Aorta (tissue), 5 donors: ENCODE data around the gene PMAIP1. TPM values are rescaled to one million over a fixed set of nuclear protein-coding genes. Genes with fewer than 3 reads are reported as not detected.

Experiments used
- ATAC-seq: fragments of 200-7000 bp; cut with Tn5 transposase; one replicate; pipeline ENCODE4 v1.9.1; 2022; ENCODE audit warnings: moderate library complexity; ENCODE audit not compliant: low FRiP score
- DNase-seq, 2 donors: peaks; one replicate each; pipeline ENCODE4 v3.0.0-alpha.2; 2020
- H3K27ac ChIP-seq, 2 donors: one replicate each; pipeline ENCODE4 v1.5.1; 2013; ENCODE audit warnings: low read length in 2 of 2, mild to moderate bottlenecking in 2 of 2, moderate library complexity in 2 of 2, control low read depth in 1 of 2, inconsistent platforms in 1 of 2, low read depth in 1 of 2
- H3K27me3 ChIP-seq, 2 donors: one replicate each; pipeline ENCODE4 v1.6.1; 2013; ENCODE audit warnings: control low read depth in 1 of 2, low read length in 1 of 2, mild to moderate bottlenecking in 1 of 2, moderate library complexity in 1 of 2; ENCODE audit not compliant: insufficient read depth in 2 of 2, control insufficient read depth in 1 of 2
- H3K36me3 ChIP-seq, 2 donors: one replicate each; pipeline ENCODE4 v1.6.1; 2013; ENCODE audit warnings: control low read depth in 1 of 2, low read length in 1 of 2, mild to moderate bottlenecking in 1 of 2; ENCODE audit not compliant: insufficient read depth in 2 of 2, control insufficient read depth in 1 of 2
- H3K4me1 ChIP-seq, 2 donors: one replicate each; pipeline ENCODE4 v1.6.1; 2013; ENCODE audit warnings: low read length in 2 of 2, control low read depth in 1 of 2, mild to moderate bottlenecking in 1 of 2, moderate library complexity in 1 of 2; ENCODE audit not compliant: insufficient read depth in 2 of 2, control insufficient read depth in 1 of 2
- H3K4me3 ChIP-seq, 2 donors: one replicate each; pipeline ENCODE4 v1.5.1; 2013; ENCODE audit warnings: low read length in 2 of 2, control low read depth in 1 of 2, mild to moderate bottlenecking in 1 of 2
- H3K9me3 ChIP-seq: one replicate; pipeline ENCODE4 v1.6.1; 2013; ENCODE audit warnings: mild to moderate bottlenecking, low read length; ENCODE audit not compliant: control insufficient read depth
- WGBS, 2 donors: extraction: QIAGEN DNeasy Blood & Tissue Kit; methylation state at CpG; one replicate each; pipeline ENCODE4 v1.1.7; 2013; 5-methylcytosine and 5-hydroxymethylcytosine counted together
- intact Hi-C, 2 donors: fragments of 100-400 bp; cut with DNase I; formaldehyde crosslinking; loops; one replicate each; pipeline versions ENCODE4 v1.14.2 to v1.15.0; 2022
- polyA plus RNA-seq, 2 donors: library from polyadenylated mRNA; stranded (reverse); fragments of 200-250 nt; gene quantifications; one replicate each; pipeline ENCODE4 v1.2.3, GENCODE V29; 2013
- total RNA-seq, 2 donors: library from RNA; stranded (reverse); fragmentation: NEBNext Ultra II Directional; extraction: Animal tissue kit (Norgen Biotek cat#: 25700); gene quantifications; one replicate each; pipeline ENCODE4 v1.2.1, GENCODE V29; 2021
- donor health status: healthy with polysubstance abuse.
- donor health status: Bipolar disorder and iron deficiency.
- donor health status: DM: no; HTN: no; CAD: no.
- donor health status: DM: no; HTN: no; CAD: no.
- donor health status: DM: yes; HTN: yes; CAD: no.

Gene PMAIP1
- total and polyA plus RNA-seq, 4 donors = 0.20 to 1.3 (median 0.62) TPM

- intact Hi-C loops = no loop called here
- Histone ChIP-seq H3K4me1 (no peaks in the 10 kb centered on the region), H3K27me3 (peaks cover 0 to 1% of the 10 kb centered on the region in 2 donors), H3K36me3 (no peaks in the 10 kb centered on the region), H3K9me3 (no peaks in the 10 kb centered on the region), H3K27ac (no peak overlapping the region), H3K4me3 (no peak overlapping the region)
- 47 to 52% methylated on average over 5 of the region's 5 CpGs for WGBS, 2 donors
- no peak for DNase-seq
- ATAC-seq = no peak
Measured at GRCh38 chr18:59907172-59907571, 7.4 kb downstream of the PMAIP1 start.

GRCh38 chr18:59907660-59908059 lies 7.9 kb downstream of the PMAIP1 start:
- Histone ChIP-seq H3K4me1 (no peaks in the 10 kb centered on the region), H3K27me3 (peaks cover 0 to 1% of the 10 kb centered on the region in 2 donors), H3K36me3 (no peaks in the 10 kb centered on the region), H3K27ac (no peak overlapping the region), H3K4me3 (no peak overlapping the region), H3K9me3 (no peaks in the 10 kb centered on the region)
- WGBS, 2 donors = 87 to 88% methylated on average over 4 of the region's 4 CpGs
- no peak for DNase-seq
- ATAC-seq = no peak
- intact Hi-C loops = no loop called here

GRCh38 chr18:59908799-59909198 lies 9.0 kb downstream of the PMAIP1 start:
- Histone ChIP-seq H3K4me3 (no peak overlapping the region), H3K9me3 (peaks cover 2% of the 10 kb centered on the region), H3K36me3 (no peaks in the 10 kb centered on the region), H3K4me1 (no peaks in the 10 kb centered on the region), H3K27ac (no peak overlapping the region), H3K27me3 (no peaks in the 10 kb centered on the region)
- intact Hi-C loops = no loop called here
- DNase-seq (no peak), ATAC-seq (no peak)
- WGBS, 2 donors = 34 to 40% methylated on average over 7 of the region's 7 CpGs

GRCh38 chr18:59909289-59910036 lies 9.7 kb downstream of the PMAIP1 start:
- intact Hi-C loops = no loop called here
- no peak overlapping the region for H3K27ac ChIP-seq
- H3K9me3 ChIP-seq = peaks cover 2% of the 10 kb centered on the region
- no peaks in the 10 kb centered on the region for H3K36me3 ChIP-seq
- DNase-seq (no peak), ATAC-seq (no peak)
- H3K27me3 ChIP-seq = no peaks in the 10 kb centered on the region
- no peaks in the 10 kb centered on the region for H3K4me1 ChIP-seq
- 46 to 48% methylated on average over 11 of the region's 11 CpGs for WGBS, 2 donors
- no peak overlapping the region for H3K4me3 ChIP-seq

- H3K4me3 ChIP-seq = no peak overlapping the region
- WGBS, 2 donors = 42 to 51% methylated on average over 2 of the region's 2 CpGs
- H3K9me3 ChIP-seq = peaks cover 2% of the 10 kb centered on the region
- H3K27ac ChIP-seq = no peak overlapping the region
- DNase-seq (no peak), ATAC-seq (no peak)
- H3K27me3 ChIP-seq = no peaks in the 10 kb centered on the region
- H3K4me1 ChIP-seq = no peaks in the 10 kb centered on the region
- H3K36me3 ChIP-seq = no peaks in the 10 kb centered on the region
- intact Hi-C loops = no loop called here
Measured at GRCh38 chr18:59910967-59911366, 11.2 kb downstream of the PMAIP1 start.

GRCh38 chr18:59911600-59911999 lies 11.8 kb downstream of the PMAIP1 start:
- Histone ChIP-seq H3K27ac (no peak overlapping the region), H3K4me3 (no peak overlapping the region), H3K9me3 (peaks cover 2% of the 10 kb centered on the region), H3K36me3 (no peaks in the 10 kb centered on the region), H3K27me3 (no peaks in the 10 kb centered on the region), H3K4me1 (no peaks in the 10 kb centered on the region)
- intact Hi-C loops = no loop called here
- DNase-seq = no peak
- ATAC-seq = no peak

GRCh38 chr18:59912007-59912550 lies 12.3 kb downstream of the PMAIP1 start:
- WGBS, 2 donors = 30 to 49% methylated on average over 2 of the region's 2 CpGs
- Histone ChIP-seq H3K36me3 (no peaks in the 10 kb centered on the region), H3K27ac (no peak overlapping the region), H3K4me3 (no peak overlapping the region), H3K9me3 (peaks cover 2% of the 10 kb centered on the region), H3K4me1 (no peaks in the 10 kb centered on the region), H3K27me3 (no peaks in the 10 kb centered on the region)
- intact Hi-C loops = no loop called here
- ATAC-seq (no peak), DNase-seq (no peak)

GRCh38 chr18:59915606-59916005 lies 15.8 kb downstream of the PMAIP1 start:
- intact Hi-C loops = no loop called here
- ATAC-seq (no peak), DNase-seq (no peak)
- Histone ChIP-seq H3K27me3 (no peaks in the 10 kb centered on the region), H3K36me3 (no peaks in the 10 kb centered on the region), H3K9me3 (peaks cover 3% of the 10 kb centered on the region), H3K4me3 (no peak overlapping the region), H3K4me1 (no peaks in the 10 kb centered on the region), H3K27ac (no peak overlapping the region)
- WGBS, 2 donors = 87 to 94% methylated on average over 6 of the region's 6 CpGs

GRCh38 chr18:59916746-59917145 lies 16.9 kb downstream of the PMAIP1 start:
- Histone ChIP-seq H3K27ac (no peak overlapping the region), H3K36me3 (no peaks in the 10 kb centered on the region), H3K9me3 (peaks cover 3% of the 10 kb centered on the region), H3K27me3 (no peaks in the 10 kb centered on the region), H3K4me3 (no peak overlapping the region), H3K4me1 (no peaks in the 10 kb centered on the region)
- ATAC-seq = no peak
- no peak for DNase-seq
- WGBS, 2 donors = 74 to 84% methylated on average over 3 of the region's 3 CpGs
- intact Hi-C loops = no loop called here
